ENCODE results near the gene RBM8A.

DNA sequence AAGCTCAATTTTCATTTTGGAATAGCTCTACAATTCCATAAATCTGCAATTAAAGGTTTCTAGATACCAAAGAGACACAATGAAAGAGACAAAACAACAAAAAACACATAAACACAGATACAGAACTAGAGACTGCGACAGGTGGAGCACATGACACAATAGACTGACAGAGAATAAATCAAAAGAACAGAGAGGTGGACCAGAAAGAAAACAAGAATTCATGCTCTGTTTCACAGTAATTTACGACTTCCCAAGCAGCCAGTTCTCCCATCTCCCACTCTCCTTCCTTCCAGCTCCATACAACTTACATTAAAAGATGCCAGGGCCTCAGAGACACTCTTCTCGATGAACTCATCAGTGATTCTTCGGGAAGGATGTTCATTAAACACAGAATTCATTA lies 15.1 kb upstream of the RBM8A start:
- TF ChIP-seq CTCF (IDR thresholded peaks at IDR 0.05; ENCODE audit: low read depth, low read length, poor library complexity, severe bottlenecking): no peak
- TF ChIP-seq EZH2phosphoT487 (IDR thresholded peaks at IDR 0.05; ENCODE audit: borderline replicate concordance, low read length): no peak
